LNCaP clone FGC (cell line): ENCODE measurements around the gene IL1A.

Source experiments
- DNase-seq: peaks from one replicate; pipeline ENCODE4 v3.0.0-alpha.2; 2011; ENCODE audit warnings: low read depth
- H3K4me3 ChIP-seq: 2 replicates; pipeline ENCODE4 v1.5.1; 2011; ENCODE audit warnings: mild to moderate bottlenecking, low read depth, low read length, control low read depth
- TF ChIP-seq, protein P1 (sequence below): IDR thresholded peaks from 2 replicates; pipeline ENCODE4 v1.5.1; 2012; ENCODE audit warnings: mild to moderate bottlenecking; ENCODE audit not compliant: control insufficient read depth, insufficient read depth; ENCODE audit errors: extremely low read depth

IL1A gene

DNA sequence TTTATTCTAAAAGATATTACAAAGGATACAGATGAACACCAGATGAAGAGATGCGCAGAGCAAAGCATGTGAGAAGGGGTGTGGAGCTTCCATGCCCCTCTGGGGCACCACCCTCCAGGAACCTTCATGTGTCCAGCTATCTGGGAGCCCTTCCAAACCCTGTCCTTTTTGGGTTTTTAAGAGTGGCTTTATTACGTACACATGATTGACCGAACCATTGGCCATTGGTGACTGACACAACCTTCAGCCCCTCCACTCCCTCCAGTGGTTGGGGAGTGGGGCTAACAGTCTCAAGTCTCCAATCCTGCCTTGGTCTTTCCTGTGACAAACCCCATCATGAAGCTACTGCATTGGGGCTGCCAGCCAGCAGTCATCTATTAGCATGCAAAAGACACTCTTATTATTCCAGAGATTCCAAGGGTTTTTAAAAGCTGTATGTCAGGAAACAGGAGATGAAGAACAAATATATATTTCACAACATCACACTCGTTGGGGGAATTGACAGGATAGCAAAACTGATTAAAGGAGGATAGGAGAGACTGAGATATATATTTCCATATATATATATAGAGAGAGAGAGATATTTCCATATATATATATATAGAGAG is 32.9 kb upstream of the IL1A start:
- TF ChIP-seq, protein P1, sequence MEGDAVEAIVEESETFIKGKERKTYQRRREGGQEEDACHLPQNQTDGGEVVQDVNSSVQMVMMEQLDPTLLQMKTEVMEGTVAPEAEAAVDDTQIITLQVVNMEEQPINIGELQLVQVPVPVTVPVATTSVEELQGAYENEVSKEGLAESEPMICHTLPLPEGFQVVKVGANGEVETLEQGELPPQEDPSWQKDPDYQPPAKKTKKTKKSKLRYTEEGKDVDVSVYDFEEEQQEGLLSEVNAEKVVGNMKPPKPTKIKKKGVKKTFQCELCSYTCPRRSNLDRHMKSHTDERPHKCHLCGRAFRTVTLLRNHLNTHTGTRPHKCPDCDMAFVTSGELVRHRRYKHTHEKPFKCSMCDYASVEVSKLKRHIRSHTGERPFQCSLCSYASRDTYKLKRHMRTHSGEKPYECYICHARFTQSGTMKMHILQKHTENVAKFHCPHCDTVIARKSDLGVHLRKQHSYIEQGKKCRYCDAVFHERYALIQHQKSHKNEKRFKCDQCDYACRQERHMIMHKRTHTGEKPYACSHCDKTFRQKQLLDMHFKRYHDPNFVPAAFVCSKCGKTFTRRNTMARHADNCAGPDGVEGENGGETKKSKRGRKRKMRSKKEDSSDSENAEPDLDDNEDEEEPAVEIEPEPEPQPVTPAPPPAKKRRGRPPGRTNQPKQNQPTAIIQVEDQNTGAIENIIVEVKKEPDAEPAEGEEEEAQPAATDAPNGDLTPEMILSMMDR = no peak

DNA sequence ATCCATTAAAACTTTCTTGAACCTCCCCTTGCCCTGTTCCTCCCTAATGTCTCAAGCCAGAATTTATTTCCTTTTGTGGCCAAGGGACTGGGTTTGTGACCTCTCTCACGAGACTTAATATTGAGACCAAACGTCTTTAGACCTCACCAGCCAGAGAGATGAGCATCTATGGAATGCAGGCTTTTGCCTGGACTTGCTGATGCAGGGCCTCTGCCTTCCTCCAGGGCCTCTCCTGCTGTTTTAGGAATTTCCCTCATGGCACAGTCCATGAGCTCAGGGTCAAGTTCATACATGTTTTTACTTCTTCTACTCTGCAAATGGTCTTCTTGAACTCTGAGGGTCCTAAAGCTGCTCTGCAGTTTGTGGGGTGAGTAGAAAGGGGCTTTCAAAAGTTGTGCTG is 30.0 kb upstream of the IL1A start:
- no peak for DNase-seq
- TF ChIP-seq, protein P1 = no peak
- H3K4me3 ChIP-seq = no peak overlapping the region

More for the DNA sequence above, 32.9 kb upstream of the IL1A start:
- no peak for DNase-seq
- H3K4me3 ChIP-seq = no peak overlapping the region

DNA sequence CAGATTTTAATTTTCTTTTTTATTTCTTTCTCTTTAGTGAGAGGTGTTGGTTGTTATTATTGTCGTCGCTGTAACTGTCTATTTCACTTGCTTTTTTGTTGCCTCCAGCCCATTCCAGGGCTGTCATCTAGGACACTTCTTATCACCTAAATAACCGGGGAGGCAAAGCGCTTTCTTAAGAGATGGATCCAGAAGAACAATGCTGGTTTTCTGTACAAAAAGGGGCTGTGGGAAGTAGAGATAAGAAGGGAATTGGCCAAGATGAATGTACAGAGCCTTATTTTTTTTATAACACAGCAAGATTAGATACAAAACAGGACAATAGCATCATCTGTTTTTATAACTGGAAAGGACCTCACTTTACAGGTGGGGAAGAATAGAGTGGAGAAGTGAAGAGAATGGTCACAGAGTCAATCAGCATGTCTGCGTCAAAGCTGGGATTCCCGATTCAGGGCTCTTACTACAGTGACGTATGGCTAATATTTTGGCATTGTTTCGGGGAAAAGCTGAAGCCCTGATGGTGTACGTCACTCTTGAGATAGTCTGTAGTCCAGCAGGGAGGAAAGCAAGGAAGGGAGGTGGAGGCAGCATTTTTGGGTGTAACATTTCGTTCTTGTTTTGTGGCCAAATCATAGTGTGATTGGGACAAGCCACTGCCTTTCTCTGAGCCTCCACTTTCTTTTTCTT is 29.1 kb upstream of the IL1A start:
- TF ChIP-seq, protein P1 = no peak
- no peak overlapping the region for H3K4me3 ChIP-seq
- no peak for DNase-seq

DNA sequence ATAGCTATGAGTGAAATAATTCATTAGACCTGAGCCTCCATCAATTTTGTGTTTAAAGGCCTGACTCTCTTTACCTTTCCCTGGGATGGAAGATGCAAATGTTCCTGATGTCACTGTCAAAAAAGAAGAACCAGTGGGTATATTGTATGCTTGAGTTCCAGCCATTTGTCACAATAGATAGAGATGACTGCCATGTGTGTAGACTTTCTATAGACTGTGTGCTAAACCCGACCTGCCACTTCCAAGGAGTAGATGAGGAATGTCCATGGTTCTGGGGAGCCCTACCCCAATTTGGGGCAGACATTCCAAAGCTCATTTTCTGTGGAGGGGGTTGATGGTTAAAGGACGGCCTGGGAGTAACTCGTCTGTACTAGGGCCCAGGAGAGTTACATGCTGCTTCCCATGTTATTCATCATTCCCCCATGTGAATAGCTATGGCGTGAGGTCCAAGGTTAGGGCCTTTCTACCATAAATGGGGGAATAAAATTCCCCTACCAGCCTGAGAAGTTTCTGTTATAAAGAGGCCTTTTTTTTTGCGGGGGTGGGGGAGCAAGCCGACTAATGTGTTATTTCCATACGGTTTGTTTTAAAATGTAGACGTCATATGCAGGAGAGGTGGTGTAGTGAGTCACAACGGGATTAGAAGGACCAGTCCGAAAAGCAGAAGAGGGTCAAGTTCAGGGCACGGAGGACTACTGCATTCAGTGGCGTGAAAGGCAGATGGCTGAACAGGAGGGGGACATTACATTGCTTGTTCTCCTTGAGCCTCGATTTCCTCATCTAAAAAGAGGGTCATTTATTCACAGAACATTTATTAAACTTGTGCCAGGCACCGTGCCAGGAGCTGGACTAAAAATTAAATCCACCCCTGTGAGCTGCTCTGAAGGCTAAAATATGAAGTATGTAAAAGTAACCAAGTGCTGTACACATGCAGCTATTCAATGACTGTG is 28.3 kb upstream of the IL1A start:
- H3K4me3 ChIP-seq = no peak overlapping the region
- no peak for DNase-seq

DNA sequence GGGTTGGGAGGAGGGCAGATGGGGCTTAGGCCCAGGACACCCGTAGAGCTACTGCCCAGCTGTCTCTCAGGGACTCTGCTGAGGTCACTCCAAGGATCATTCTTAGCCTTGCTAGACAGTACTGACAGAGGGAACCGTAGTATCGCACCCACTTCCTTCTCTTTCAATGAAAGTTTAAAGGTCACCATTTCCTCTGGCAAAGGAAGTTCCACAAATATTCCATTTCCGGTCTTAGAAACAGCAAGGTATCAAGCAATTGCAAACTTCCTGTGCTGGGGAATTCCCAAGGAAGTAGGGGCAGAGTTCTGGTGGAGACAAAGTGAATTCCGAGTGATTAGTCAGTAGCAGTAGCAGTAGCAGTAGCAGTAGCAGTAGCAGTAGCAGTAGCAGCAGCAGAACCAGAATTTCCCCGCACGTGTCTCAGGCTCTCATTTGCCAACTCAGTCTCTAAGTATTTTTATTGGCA is 27.6 kb upstream of the IL1A start:
- H3K4me3 ChIP-seq = no peak overlapping the region
- DNase-seq = no peak
- TF ChIP-seq, protein P1 = no peak

More for the DNA sequence above, 28.3 kb upstream of the IL1A start:
- TF ChIP-seq, protein P1 = no peak

DNA sequence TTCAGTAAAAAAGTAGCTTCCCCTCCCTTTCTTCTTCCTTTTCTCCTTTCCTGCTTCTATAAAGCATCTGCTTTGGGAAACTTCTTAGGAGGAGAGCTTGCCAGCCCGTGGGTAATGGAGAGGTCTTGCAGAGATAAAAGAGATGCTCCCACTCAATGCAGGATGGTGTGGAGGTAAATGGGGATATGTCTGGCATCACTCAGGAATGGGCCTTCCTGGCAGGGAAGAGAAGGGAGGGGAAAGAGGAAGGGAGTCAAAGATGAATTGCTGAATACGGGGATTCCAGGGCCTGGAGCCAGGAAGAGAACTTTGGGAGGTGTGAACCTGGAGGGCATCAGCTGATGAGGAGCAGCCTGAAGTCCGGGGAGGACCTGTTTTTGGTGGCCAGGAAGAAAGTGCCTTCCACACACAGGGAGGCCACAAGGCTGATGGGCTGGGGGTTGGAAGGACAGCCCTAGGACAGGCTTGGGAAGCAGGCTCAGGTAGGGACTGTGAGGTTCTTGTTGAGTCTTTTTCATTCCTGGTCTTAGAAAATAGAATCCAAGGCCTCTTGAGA is 27.1 kb upstream of the IL1A start:
- H3K4me3 ChIP-seq = no peak overlapping the region
- no peak for DNase-seq
- TF ChIP-seq, protein P1 = no peak
